B cell (primary cell): ENCODE data around the gene NUDT16L1. TPM values are rescaled to one million over a fixed set of nuclear protein-coding genes. Genes with fewer than 3 reads are reported as not detected.

Experiments
- ATAC-seq: fragments of 200-7000 bp; cut with Tn5 transposase; one replicate; pipeline ENCODE4 v1.10.0; 2021; ENCODE audit warnings: low read depth, mild to moderate bottlenecking, moderate number of reproducible peaks, moderate library complexity
- CTCF ChIA-PET: fragments of 350-600 bp; sonication (Branson Sonifier 250); formaldehyde crosslinking; loops from one replicate; lab custom pipeline; 2021; ENCODE audit warnings: antibody characterized with exemption, inconsistent platforms; lab: Charles Lee
- POLR2A ChIA-PET: fragments of 350-600 bp; sonication (Branson Sonifier 250); formaldehyde crosslinking; loops from one replicate; lab custom pipeline; 2021; ENCODE audit warnings: antibody characterized with exemption; lab: Charles Lee
- DNase-seq: peaks from one replicate; pipeline ENCODE4 v3.0.0; 2013
- H2AFZ ChIP-seq: 2 replicates; pipeline ENCODE4 v1.6.1; 2012; ENCODE audit warnings: mild to moderate bottlenecking, low read depth, low read length; ENCODE audit not compliant: insufficient read depth, poor library complexity, severe bottlenecking
- H3K27ac ChIP-seq, 2 donors: 1 replicate in 1 of 2; 2 replicates in 1 of 2; pipeline ENCODE4 v1.5.1; 2012 to 2013; ENCODE audit warnings: low read length in 2 of 2, mild to moderate bottlenecking in 2 of 2, moderate library complexity in 1 of 2
- H3K27me3 ChIP-seq, 4 experiments: fragments of 200-600 bp in 1 of 4; sonication (generic) in 1 of 4; replicated peaks in 1 of 4; 1 replicate in 2 of 4; 2 replicates in 2 of 4; pipeline versions ENCODE4 v1.6.1 to v1.7.0; 2013 to 2016; ENCODE audit warnings: low read length in 3 of 4, mild to moderate bottlenecking in 2 of 4, mixed read lengths in 1 of 4, moderate library complexity in 1 of 4; ENCODE audit not compliant: insufficient read depth in 4 of 4, control insufficient read depth in 3 of 4; ENCODE audit errors: control extremely low read depth in 1 of 4
- H3K36me3 ChIP-seq, 2 experiments: replicated peaks in 1 of 2; 1 replicate in 1 of 2; 2 replicates in 1 of 2; pipeline versions ENCODE4 v1.6.1 to v1.7.1; 2013; ENCODE audit warnings: low read length in 1 of 2; ENCODE audit not compliant: insufficient read depth in 2 of 2, control insufficient read depth in 1 of 2; ENCODE audit errors: control extremely low read depth in 1 of 2, extremely low read depth in 1 of 2
- H3K4me1 ChIP-seq, 2 donors: fragments of 200-600 bp in 1 of 2; sonication (generic) in 1 of 2; 1 replicate in 1 of 2; 2 replicates in 1 of 2; pipeline versions ENCODE4 v1.5.1 to v1.6.1; 2013 to 2017; ENCODE audit warnings: low read length in 2 of 2; ENCODE audit not compliant: control insufficient read depth in 2 of 2, insufficient read depth in 2 of 2
- H3K4me2 ChIP-seq: replicated peaks from 2 replicates; pipeline ENCODE3; 2012; ENCODE audit warnings: mild to moderate bottlenecking, low read depth, low read length; ENCODE audit not compliant: poor library complexity, severe bottlenecking
- H3K4me3 ChIP-seq, 5 experiments: fragments of 200-600 bp in 1 of 5; sonication (generic) in 1 of 5; 1 replicate in 3 of 5; 2 replicates in 2 of 5; pipeline versions ENCODE4 v1.5.1 to v1.7.0; 2011 to 2016; ENCODE audit warnings: low read length in 4 of 5, mild to moderate bottlenecking in 4 of 5, low read depth in 2 of 5, control low read depth in 1 of 5, moderate library complexity in 1 of 5; ENCODE audit not compliant: insufficient read depth in 1 of 5; ENCODE audit errors: control extremely low read depth in 1 of 5, extremely low read depth in 1 of 5
- H3K79me2 ChIP-seq: fragments of 200-600 bp; sonication (generic); one replicate; pipeline ENCODE4 v1.6.0; 2016; ENCODE audit warnings: low read length; ENCODE audit not compliant: control insufficient read depth, insufficient read depth
- H3K9ac ChIP-seq: fragments of 200-600 bp; sonication (generic); 2 replicates; pipeline ENCODE4 v1.6.1; 2017; ENCODE audit warnings: mild to moderate bottlenecking, low read length, moderate library complexity
- H3K9me3 ChIP-seq, 3 donors: one replicate each; pipeline versions ENCODE4 v1.6.1 to v1.7.1; 2013; ENCODE audit warnings: low read length in 2 of 3; ENCODE audit not compliant: control insufficient read depth in 2 of 3, insufficient read depth in 1 of 3; ENCODE audit errors: control extremely low read depth in 1 of 3
- H4K20me1 ChIP-seq: 2 replicates; pipeline ENCODE4 v1.6.0; 2012; ENCODE audit warnings: mild to moderate bottlenecking, low read length; ENCODE audit not compliant: insufficient read depth, control insufficient read depth, poor library complexity, severe bottlenecking
- H3K27ac Mint-ChIP-seq: one replicate; pipeline ENCODE4 v1.8.0; 2021; ENCODE audit warnings: mixed read lengths
- H3K27me3 Mint-ChIP-seq: one replicate; pipeline ENCODE4 v1.8.0; 2021; ENCODE audit warnings: mixed read lengths
- H3K4me1 Mint-ChIP-seq: one replicate; pipeline ENCODE4 v1.8.0; 2021; ENCODE audit warnings: mixed read lengths
- H3K4me3 Mint-ChIP-seq: one replicate; pipeline ENCODE4 v1.8.0; 2021; ENCODE audit warnings: mixed read lengths
- H3K9me3 Mint-ChIP-seq: one replicate; pipeline ENCODE4 v1.8.0; 2022; ENCODE audit warnings: mixed read lengths; ENCODE audit not compliant: insufficient read depth
- EZH2 ChIP-seq: IDR thresholded peaks from 2 replicates; pipeline ENCODE4 v1.6.1; 2012; ENCODE audit warnings: borderline replicate concordance, low read depth, mild to moderate bottlenecking, moderate library complexity, low read length; ENCODE audit not compliant: insufficient read depth, poor library complexity, severe bottlenecking
- WGBS: methylation state at CpG from one replicate; pipeline ENCODE4 v1.1.5; 2013; ENCODE audit warnings: missing lambda C conversion rate; ENCODE audit not compliant: insufficient coverage; 5-methylcytosine and 5-hydroxymethylcytosine counted together
- intact Hi-C: fragments of 100-400 bp; cut with micrococcal nuclease; formaldehyde crosslinking; loops from one replicate; pipeline ENCODE4 v1.10.0; 2022
- polyA plus RNA-seq: library from polyadenylated mRNA; depleted of rRNA; stranded (reverse); fragments of >200 nt; gene quantifications from 2 replicates; pipeline ENCODE4 v1.2.3, GENCODE V29; 2012
- total RNA-seq, 2 donors: library from RNA; stranded (reverse); fragments of 120-200 nt in 1 of 2; gene quantifications; 1 replicate in 1 of 2; 2 replicates in 1 of 2; pipeline versions ENCODE4 v1.2.3 to v1.2.4, GENCODE V29; 2013 to 2022
- TF ChIP-seq, protein P1 (sequence below): fragments of 200-600 bp; IDR thresholded peaks from one replicate; pipeline ENCODE4 v1.8.0; 2022; ENCODE audit warnings: antibody characterized with exemption, mild to moderate bottlenecking

Gene NUDT16L1
- total and polyA plus RNA-seq, 2 donors (not counting 1 experiment from before 2014, with no cell fraction given), result 38.5 to 59.2 TPM

DNA sequence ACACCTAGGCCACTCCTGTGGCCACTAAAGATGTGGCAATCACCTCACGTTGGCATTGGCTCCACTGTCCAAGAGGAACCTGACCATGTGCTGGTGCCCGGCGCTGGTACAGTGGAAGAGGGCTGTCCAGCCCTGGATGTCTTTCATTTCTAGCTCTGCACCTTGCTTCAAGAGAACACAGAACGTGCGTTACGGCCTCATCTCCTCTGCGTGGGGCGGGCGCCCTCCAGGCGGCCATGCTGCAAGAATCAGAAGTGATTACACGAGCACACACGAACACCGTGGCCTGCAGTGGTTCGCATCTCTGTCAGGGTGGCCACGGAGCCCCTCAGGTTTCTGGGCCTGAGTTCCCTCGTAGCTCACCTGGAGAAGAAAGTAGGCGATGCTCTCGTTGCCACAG lies 33.3 kb downstream of the NUDT16L1 start:
- intact Hi-C loops, result no loop called here
- POLR2A ChIA-PET, result no interaction called here
- ATAC-seq (no peak), DNase-seq (no peak)
- Mint-ChIP-seq H3K27ac (no peak overlapping the region), H3K4me3 (no peak overlapping the region), H3K9me3 (no peaks in the 10 kb centered on the region), H3K27me3 (no peaks in the 10 kb centered on the region), H3K4me1 (no peaks in the 10 kb centered on the region)
- no peak overlapping the region for H3K4me2 ChIP-seq
- H3K9ac ChIP-seq, result no peak overlapping the region
- TF ChIP-seq, protein P1, sequence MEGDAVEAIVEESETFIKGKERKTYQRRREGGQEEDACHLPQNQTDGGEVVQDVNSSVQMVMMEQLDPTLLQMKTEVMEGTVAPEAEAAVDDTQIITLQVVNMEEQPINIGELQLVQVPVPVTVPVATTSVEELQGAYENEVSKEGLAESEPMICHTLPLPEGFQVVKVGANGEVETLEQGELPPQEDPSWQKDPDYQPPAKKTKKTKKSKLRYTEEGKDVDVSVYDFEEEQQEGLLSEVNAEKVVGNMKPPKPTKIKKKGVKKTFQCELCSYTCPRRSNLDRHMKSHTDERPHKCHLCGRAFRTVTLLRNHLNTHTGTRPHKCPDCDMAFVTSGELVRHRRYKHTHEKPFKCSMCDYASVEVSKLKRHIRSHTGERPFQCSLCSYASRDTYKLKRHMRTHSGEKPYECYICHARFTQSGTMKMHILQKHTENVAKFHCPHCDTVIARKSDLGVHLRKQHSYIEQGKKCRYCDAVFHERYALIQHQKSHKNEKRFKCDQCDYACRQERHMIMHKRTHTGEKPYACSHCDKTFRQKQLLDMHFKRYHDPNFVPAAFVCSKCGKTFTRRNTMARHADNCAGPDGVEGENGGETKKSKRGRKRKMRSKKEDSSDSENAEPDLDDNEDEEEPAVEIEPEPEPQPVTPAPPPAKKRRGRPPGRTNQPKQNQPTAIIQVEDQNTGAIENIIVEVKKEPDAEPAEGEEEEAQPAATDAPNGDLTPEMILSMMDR, result no peak
- TF ChIP-seq EZH2, result no peak
- WGBS, result 96% methylated on average over 18 of the region's 18 CpGs
- CTCF ChIA-PET, result interaction anchor here (0.5 kb wide), 1 partner anchor 456 kb away, joined by 4 read pairs; no protein-coding TSS in a partner anchor
- peaks cover 6% of the 10 kb centered on the region for H3K79me2 ChIP-seq
- H3K4me3 ChIP-seq, result no peak overlapping the region
- H2AFZ ChIP-seq, result no peak overlapping the region
- H3K27ac ChIP-seq, result no peak overlapping the region
- H3K36me3 ChIP-seq, result peaks cover 0 to 33% of the 10 kb centered on the region in 2 experiments
- no peaks in the 10 kb centered on the region for H4K20me1 ChIP-seq
- no peaks in the 10 kb centered on the region for H3K4me1 ChIP-seq
- no peaks in the 10 kb centered on the region for H3K27me3 ChIP-seq
- no peaks in the 10 kb centered on the region for H3K9me3 ChIP-seq

GRCh38 chr16:4728676-4729075 lies 35.3 kb downstream of the NUDT16L1 start:
- Histone ChIP-seq H3K27me3 (no peaks in the 10 kb centered on the region), H4K20me1 (no peaks in the 10 kb centered on the region), H3K9me3 (no peaks in the 10 kb centered on the region), H3K4me3 (no peak overlapping the region), H3K9ac (no peak overlapping the region), H3K79me2 (peaks cover 25% of the 10 kb centered on the region), H3K4me1 (peaks cover 3 to 6% of the 10 kb centered on the region in 2 donors), H3K4me2 (no peak overlapping the region), H2AFZ (no peak overlapping the region), H3K36me3 (peaks cover 0 to 26% of the 10 kb centered on the region in 2 experiments), H3K27ac (no peak overlapping the region)
- ATAC-seq (no peak), DNase-seq (no peak)
- Mint-ChIP-seq H3K9me3 (no peaks in the 10 kb centered on the region), H3K27ac (no peak overlapping the region), H3K4me3 (no peak overlapping the region), H3K4me1 (peaks cover 8% of the 10 kb centered on the region), H3K27me3 (no peaks in the 10 kb centered on the region)
- WGBS, result 93% methylated on average over 5 of the region's 8 CpGs
- ChIA-PET CTCF (interaction anchor here (0.6 kb wide), 1 partner anchor 77 kb away, joined by 3 read pairs; no protein-coding TSS in a partner anchor), POLR2A (no interaction called here)
- TF ChIP-seq, protein P1, result no peak
- TF ChIP-seq EZH2, result no peak
- intact Hi-C loops, result no loop called here
